Measurements from ENCODE around the gene PHYHD1.

GRCh38 chr9:128987805-128988204, 67.0 kb downstream of the PHYHD1 start:
- TF ChIP-seq, protein P1, sequence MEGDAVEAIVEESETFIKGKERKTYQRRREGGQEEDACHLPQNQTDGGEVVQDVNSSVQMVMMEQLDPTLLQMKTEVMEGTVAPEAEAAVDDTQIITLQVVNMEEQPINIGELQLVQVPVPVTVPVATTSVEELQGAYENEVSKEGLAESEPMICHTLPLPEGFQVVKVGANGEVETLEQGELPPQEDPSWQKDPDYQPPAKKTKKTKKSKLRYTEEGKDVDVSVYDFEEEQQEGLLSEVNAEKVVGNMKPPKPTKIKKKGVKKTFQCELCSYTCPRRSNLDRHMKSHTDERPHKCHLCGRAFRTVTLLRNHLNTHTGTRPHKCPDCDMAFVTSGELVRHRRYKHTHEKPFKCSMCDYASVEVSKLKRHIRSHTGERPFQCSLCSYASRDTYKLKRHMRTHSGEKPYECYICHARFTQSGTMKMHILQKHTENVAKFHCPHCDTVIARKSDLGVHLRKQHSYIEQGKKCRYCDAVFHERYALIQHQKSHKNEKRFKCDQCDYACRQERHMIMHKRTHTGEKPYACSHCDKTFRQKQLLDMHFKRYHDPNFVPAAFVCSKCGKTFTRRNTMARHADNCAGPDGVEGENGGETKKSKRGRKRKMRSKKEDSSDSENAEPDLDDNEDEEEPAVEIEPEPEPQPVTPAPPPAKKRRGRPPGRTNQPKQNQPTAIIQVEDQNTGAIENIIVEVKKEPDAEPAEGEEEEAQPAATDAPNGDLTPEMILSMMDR (IDR thresholded peaks at IDR 0.05), result no peak
- TF ChIP-seq POLR2A (IDR thresholded peaks at IDR 0.05), result no peak
